Tibial nerve (tissue), 4 donors: ENCODE data around the gene AASDHPPT. TPM values are rescaled to one million over a fixed set of nuclear protein-coding genes. Genes with fewer than 3 reads are reported as not detected.

Experiments
- DNase-seq, 2 donors: peaks; one replicate each; pipeline ENCODE4 v3.0.0-alpha.2; 2019; ENCODE audit warnings: low spot score in 2 of 2
- H3K27ac ChIP-seq, 4 donors: fragments of 200-600 bp; sonication (generic) in 3 of 4; one replicate each; pipeline ENCODE4 v1.5.1; 2017 to 2019; ENCODE audit warnings: mild to moderate bottlenecking in 1 of 4
- H3K27me3 ChIP-seq, 2 donors: fragments of 200-600 bp; sonication (generic) in 1 of 2; one replicate each; pipeline versions ENCODE4 v1.5.1 to v1.6.0; 2017 to 2019
- H3K36me3 ChIP-seq, 3 donors: fragments of 200-600 bp; sonication (generic); one replicate each; pipeline ENCODE4 v1.5.1; 2018 to 2019
- H3K4me1 ChIP-seq, 4 donors: fragments of 200-600 bp; sonication (generic) in 3 of 4; one replicate each; pipeline ENCODE4 v1.5.1; 2017 to 2019
- H3K4me3 ChIP-seq, 4 donors: fragments of 200-600 bp; sonication (generic) in 3 of 4; one replicate each; pipeline ENCODE4 v1.5.1; 2017 to 2019; ENCODE audit warnings: mild to moderate bottlenecking in 1 of 4, moderate library complexity in 1 of 4
- H3K9me3 ChIP-seq, 4 donors: fragments of 200-600 bp; sonication (generic) in 3 of 4; one replicate each; pipeline ENCODE4 v1.5.1; 2017 to 2019
- CTCF ChIP-seq, 5 experiments: fragments of 200-600 bp in 3 of 5; fragments of 450-650 bp in 2 of 5; sonication (generic) in 3 of 5; IDR thresholded peaks; one replicate each; pipeline ENCODE4 v1.5.1; 2016 to 2019; ENCODE audit warnings: antibody characterized with exemption in 5 of 5, mild to moderate bottlenecking in 3 of 5, moderate library complexity in 2 of 5
- EP300 ChIP-seq, 2 donors: sonication (generic); formaldehyde crosslinking; IDR thresholded peaks; one replicate each; pipeline ENCODE4 v1.6.1; 2017; ENCODE audit warnings: antibody characterized with exemption in 2 of 2, mild to moderate bottlenecking in 1 of 2
- POLR2A ChIP-seq, 2 donors: fragments of 450-650 bp; IDR thresholded peaks; one replicate each; pipeline ENCODE4 v1.6.1; 2017; ENCODE audit warnings: antibody characterized with exemption in 2 of 2, mild to moderate bottlenecking in 2 of 2, moderate library complexity in 2 of 2
- WGBS, 2 donors: methylation state at CpG; one replicate each; pipeline ENCODE4 v1.1.5; 2018; 5-methylcytosine and 5-hydroxymethylcytosine counted together
- total RNA-seq, 4 donors: library from RNA; depleted of rRNA; stranded (reverse); fragments of >200 nt; gene quantifications; one replicate each; pipeline ENCODE4 v1.1.0, GENCODE V29; 2016

AASDHPPT gene
- total RNA-seq, 4 donors from 2014 or later: 32.1 to 58.6 (median 47.1) TPM

GRCh38 chr11:106121570-106122320, 44.3 kb downstream of the AASDHPPT start:
- Histone ChIP-seq H3K9me3 (no peaks in the 10 kb centered on the region), H3K4me3 (no peak overlapping the region), H3K27me3 (no peaks in the 10 kb centered on the region), H3K4me1 (no peaks in the 10 kb centered on the region), H3K27ac (no peak overlapping the region), H3K36me3 (no peaks in the 10 kb centered on the region)
- TF ChIP-seq POLR2A (IDR thresholded peaks at IDR 0.05) (no peak), CTCF (IDR thresholded peaks at IDR 0.05) (no peak), EP300 (IDR thresholded peaks at IDR 0.05) (no peak)
- WGBS, 2 donors: 65 to 66% methylated on average over 6 of the region's 6 CpGs
- no peak for DNase-seq

- H3K27ac ChIP-seq: no peak overlapping the region
- no peak overlapping the region for H3K4me3 ChIP-seq
- 70 to 77% methylated on average over 3 of the region's 3 CpGs for WGBS, 2 donors
- H3K9me3 ChIP-seq: no peaks in the 10 kb centered on the region
- DNase-seq: no peak
- no peaks in the 10 kb centered on the region for H3K36me3 ChIP-seq
- TF ChIP-seq CTCF (IDR thresholded peaks at IDR 0.05) (no peak), POLR2A (IDR thresholded peaks at IDR 0.05) (no peak), EP300 (IDR thresholded peaks at IDR 0.05) (no peak)
- no peaks in the 10 kb centered on the region for H3K27me3 ChIP-seq
- no peaks in the 10 kb centered on the region for H3K4me1 ChIP-seq
Observed at GRCh38 chr11:106127604-106128003, 50.1 kb downstream of the AASDHPPT start.

GRCh38 chr11:106128740-106129139, 51.3 kb downstream of the AASDHPPT start:
- no peak for TF ChIP-seq POLR2A (IDR thresholded peaks at IDR 0.05)
- H3K27ac ChIP-seq: no peak overlapping the region
- 86 to 87% methylated on average over 2 of the region's 2 CpGs for WGBS, 2 donors
- H3K27me3 ChIP-seq: no peaks in the 10 kb centered on the region
- H3K36me3 ChIP-seq: no peaks in the 10 kb centered on the region
- no peaks in the 10 kb centered on the region for H3K4me1 ChIP-seq
- no peaks in the 10 kb centered on the region for H3K9me3 ChIP-seq
- no peak overlapping the region for H3K4me3 ChIP-seq
- DNase-seq: no peak

DNA sequence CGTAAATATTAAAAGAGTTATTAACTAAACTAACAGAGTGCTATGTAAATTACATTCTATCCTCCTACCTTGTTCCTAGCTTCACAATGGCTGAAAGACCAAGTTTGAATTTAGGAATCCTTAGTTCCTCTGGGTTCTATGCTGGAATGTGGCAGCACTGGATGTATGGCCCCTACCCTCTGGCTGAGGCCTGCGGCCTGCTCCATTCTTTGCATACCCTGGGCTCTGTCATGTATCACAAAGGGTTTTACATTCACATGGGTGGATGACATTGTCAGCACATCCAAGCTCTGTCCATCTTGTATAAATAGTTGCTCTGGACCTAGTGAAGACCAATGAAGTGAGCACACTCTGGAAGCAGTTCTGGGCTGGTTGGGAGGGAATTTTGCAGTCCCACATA, 54.5 kb downstream of the AASDHPPT start:
- Histone ChIP-seq H3K9me3 (no peaks in the 10 kb centered on the region), H3K4me1 (no peaks in the 10 kb centered on the region), H3K4me3 (no peak overlapping the region), H3K36me3 (no peaks in the 10 kb centered on the region), H3K27ac (no peak overlapping the region), H3K27me3 (no peaks in the 10 kb centered on the region)
- WGBS, 2 donors: 91 to 95% methylated on average over 2 of the region's 2 CpGs
- no peak for DNase-seq
- TF ChIP-seq POLR2A (IDR thresholded peaks at IDR 0.05) (no peak), CTCF (IDR thresholded peaks at IDR 0.05) (no peak), EP300 (IDR thresholded peaks at IDR 0.05) (no peak)

DNA sequence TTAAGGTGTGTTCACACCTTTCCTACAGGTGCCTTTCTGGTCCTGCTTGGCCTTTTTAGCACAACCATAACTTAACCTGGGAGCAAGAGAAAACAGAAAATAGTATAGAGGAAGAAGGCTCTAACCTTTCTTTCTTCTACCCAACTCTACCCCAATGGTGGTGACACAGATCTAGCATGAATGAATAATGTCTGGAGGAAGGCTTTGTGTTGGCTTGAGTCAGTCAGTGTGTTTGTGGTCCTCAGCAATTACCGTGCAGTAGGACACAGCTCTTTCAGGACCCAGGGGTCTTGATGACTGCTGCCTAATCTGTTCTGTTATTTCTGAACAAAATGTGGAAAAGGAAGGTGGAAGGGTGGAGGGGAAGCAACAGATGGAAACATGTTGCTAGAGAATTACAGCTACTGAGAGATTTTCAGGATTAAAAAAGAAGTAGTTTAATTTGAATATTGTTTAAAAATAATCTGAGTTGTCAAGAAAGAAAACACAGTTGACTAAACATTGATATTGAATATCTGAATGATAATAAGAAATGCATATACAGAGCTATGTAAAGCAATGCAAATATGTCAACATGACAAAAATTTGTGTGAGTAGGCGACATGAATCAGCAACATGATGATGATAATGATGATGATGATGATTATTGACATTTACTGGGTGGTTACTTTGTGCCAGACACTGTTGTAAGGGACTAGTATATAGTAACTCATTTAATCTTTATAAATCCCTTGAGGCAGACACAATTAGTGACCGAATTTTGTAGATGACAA, 55.3 kb downstream of the AASDHPPT start:
- Histone ChIP-seq H3K9me3 (no peaks in the 10 kb centered on the region), H3K27me3 (no peaks in the 10 kb centered on the region), H3K27ac (no peak overlapping the region), H3K4me3 (no peak overlapping the region), H3K36me3 (no peaks in the 10 kb centered on the region), H3K4me1 (no peaks in the 10 kb centered on the region)
- TF ChIP-seq POLR2A (IDR thresholded peaks at IDR 0.05) (no peak), EP300 (IDR thresholded peaks at IDR 0.05) (no peak), CTCF (IDR thresholded peaks at IDR 0.05) (no peak)
- no peak for DNase-seq
- WGBS, 2 donors: 80 to 93% methylated on average over 3 of the region's 3 CpGs
